ENCODE data around the gene APBB2.
"Not testable (repeated sequence)": the region's sequence is repeated elsewhere in the genome, so short reads cannot be mapped to it uniquely, and the experiment has no call there.

Gene APBB2

GRCh38 chr4:41155194-41155830 is 59.0 kb downstream of the APBB2 start:
- peak; percentile 93 for FAIRE-seq

DNA sequence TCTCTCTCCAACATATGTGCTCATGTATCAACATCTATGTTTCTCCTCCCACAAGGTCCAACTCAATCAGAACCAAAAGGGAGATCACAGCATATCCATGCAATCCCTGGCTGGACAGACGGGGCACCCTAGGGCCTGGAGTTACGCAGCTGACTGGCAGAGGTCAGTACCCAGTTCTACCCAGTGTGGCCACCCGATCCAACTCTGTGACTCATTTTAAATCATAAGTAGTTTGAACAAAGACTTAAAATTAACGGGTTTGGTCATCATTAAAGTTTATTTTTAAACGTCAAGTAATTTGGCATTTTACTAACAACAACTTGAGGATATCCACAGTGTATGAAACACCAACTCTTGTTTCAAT is 59.5 kb downstream of the APBB2 start:
- no peak for FAIRE-seq

DNA sequence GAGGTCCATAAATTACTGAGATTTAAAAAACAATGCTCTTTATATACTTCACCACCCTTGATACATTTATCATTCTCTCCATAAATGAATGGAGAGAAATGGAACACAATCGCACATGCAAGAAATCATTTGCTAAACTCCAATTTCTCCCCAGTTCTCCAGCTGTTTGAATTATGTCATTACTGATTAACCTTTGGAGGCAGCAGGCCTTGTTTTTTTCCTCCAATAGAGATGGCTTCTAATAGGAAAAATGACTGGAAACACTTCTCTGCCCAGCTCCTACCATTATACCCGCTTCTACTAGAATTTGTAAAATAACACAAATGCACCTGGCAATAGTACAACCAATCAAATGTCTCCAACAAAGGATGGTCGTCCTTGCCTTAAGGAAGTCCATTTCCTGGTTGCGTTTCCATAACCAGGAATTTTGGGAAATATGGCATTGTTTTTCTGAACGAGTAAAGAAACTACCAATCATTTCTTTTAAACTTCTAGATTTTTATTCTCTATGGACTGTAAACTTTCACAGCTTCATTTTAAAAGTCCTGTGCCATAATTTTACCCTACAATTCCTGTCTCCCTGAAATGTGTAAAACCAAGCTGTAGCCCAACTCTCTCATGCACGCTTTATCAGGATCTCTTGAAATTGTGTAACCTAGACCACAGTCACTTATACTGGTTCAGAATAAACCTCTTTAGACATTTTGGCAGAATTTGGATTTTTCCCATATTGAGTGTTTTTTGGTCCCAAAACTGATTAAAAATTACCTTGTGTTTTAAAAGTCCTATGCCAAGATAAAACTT is 60.1 kb downstream of the APBB2 start:
- no peak for FAIRE-seq

- no peak for FAIRE-seq
Measured at GRCh38 chr4:41150401-41150800, 63.9 kb downstream of the APBB2 start.

GRCh38 chr4:41149568-41149967 is 64.8 kb downstream of the APBB2 start:
- not testable (repeated sequence) for FAIRE-seq

DNA sequence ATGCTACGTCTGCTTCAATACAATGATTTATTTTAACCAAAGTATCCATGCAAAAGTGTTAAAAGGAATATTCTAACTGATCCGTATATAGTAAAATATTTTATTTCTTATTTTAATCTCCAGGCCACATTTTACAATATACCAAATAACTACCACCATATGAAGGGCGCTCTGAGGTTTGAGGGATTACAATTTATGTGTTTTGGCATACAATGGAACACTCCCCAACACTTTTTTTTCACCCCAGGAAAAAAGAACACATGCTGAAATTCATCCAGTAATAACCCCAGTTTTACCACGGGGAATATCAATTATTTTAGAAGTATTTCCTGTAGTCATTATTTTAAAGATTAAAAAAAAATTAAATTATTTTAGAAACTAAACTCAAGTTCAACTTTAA is 65.4 kb downstream of the APBB2 start:
- FAIRE-seq: peak; percentile 75

- FAIRE-seq: no peak
Measured at GRCh38 chr4:41148292-41148691, 66.0 kb downstream of the APBB2 start.

GRCh38 chr4:41147570-41147969 is 66.8 kb downstream of the APBB2 start:
- not testable (repeated sequence) for FAIRE-seq

DNA sequence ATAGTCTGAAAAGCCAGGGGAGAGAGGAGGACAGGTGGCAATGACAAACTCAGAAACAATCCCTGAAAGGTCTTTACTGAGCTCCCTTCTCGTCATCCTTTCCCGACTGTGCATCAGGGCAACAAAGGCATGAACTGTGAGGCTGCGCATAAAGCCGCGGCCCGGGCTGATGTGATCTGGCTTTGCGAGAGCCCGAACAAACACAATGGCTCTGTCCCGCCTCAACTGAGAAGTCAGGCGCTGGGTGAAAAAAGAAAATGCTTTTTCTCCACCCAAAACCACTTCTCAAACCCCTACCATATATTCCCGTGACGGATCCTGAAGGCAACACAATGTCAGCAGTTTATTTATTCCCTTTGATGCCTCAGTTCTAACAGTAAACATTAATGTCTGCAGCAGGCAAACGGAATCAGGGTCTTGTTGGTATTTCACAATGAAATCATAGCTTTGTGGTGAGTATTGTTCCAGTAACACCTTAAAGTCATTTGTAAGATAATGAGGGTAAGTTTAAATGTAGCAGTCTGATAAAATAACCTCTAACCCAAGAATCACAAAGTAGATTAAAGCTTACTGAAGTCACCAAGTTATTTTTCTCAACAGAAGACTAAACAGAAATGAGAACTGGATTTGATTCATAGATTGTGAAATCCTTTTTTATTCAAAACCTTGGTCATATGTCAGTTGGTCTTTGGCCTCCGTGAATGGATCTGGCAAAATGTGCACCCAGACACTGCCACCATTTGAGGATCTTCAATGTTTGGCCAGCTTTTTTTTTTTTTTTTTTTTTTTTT is 67.4 kb downstream of the APBB2 start:
- FAIRE-seq: peak; percentile 62

DNA sequence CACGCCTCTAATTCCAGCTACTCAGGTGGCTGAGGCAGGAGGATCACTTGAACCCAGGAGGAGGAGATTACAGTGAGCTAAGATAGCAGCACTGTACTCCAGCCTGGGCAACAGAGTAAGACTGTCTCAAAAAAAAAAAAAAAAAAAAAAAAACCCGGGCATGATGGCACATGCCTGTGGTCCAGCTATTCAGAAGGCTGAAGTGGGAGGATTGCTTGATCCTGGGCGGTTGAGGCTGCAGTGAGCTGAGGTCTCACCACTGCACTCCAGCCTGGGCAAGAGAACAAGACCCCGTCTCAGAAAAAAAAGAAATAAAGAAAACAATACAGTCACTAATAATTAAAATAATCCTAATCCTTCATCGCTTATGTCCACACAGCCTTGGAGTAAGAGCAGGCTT is 68.1 kb downstream of the APBB2 start:
- no peak for FAIRE-seq

- FAIRE-seq: no peak
Measured at GRCh38 chr4:41145571-41146078, 68.7 kb downstream of the APBB2 start.

GRCh38 chr4:41144812-41145211 is 69.5 kb downstream of the APBB2 start:
- FAIRE-seq: no peak

- FAIRE-seq: peak; percentile 18
Measured at GRCh38 chr4:41144040-41144379, 70.3 kb downstream of the APBB2 start.

DNA sequence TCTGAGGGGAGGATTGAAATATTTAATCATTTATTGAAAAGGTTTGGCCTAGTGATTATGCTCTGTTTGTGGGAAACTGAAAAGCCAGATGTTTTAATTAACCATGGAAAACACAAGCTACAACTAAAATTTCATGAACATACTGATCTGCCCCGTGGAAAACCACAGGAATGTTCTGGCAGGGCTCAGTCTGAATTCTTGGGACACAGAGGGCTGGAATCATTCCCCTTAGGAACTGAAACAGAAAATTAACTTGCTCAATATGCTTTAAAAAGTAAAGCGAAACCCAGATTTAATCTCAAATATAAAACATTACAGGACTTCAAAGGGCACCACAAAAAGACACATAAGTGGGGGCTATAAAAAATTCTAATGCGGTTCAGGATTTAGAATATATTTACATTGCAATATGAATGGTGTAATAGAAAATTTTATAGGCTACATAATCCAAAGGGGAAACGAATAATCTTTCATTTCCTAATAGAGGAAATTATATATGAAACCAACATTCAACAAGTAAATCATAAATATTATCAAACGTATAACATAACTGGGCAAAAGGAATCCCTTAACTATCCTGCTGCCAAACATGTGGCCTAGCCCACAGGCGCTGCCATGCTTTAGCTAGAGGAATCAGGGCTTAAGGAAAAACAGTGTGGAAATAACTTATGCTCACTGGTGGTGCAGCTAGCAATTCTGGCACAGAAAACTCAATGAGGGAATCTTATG is 70.9 kb downstream of the APBB2 start:
- FAIRE-seq: peak; percentile 98

- no peak for FAIRE-seq
Measured at GRCh38 chr4:41142376-41143310, 71.7 kb downstream of the APBB2 start.

GRCh38 chr4:41141900-41142299 is 72.4 kb downstream of the APBB2 start:
- no peak for FAIRE-seq

GRCh38 chr4:41140410-41140809 is 73.9 kb downstream of the APBB2 start:
- FAIRE-seq: no peak

- FAIRE-seq: no peak
Measured at GRCh38 chr4:41137879-41138278, 76.5 kb downstream of the APBB2 start.

- FAIRE-seq: no peak
Measured at GRCh38 chr4:41136456-41136855, 77.9 kb downstream of the APBB2 start.

- no peak for FAIRE-seq
Measured at GRCh38 chr4:41135801-41136200, 78.5 kb downstream of the APBB2 start.

DNA sequence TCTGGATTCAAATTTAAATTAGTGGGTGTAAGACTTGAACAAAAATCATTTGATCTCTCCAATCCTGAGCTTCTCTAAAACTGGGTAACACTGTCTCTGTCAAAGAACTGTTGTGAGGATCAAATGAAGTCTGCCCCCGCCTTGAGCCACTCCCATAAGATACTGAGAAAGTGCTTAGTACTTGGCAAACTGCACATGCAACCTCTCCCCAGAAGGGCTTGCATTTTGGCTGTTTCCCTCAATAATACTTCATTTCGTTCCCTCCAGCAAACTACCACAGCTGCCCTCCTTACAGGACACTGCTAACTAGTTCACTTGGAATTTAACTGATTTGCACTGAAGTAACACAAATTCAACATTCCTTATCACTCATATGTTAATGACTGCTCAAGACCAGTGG is 79.8 kb downstream of the APBB2 start:
- no peak for FAIRE-seq

Measured in endometrium (tissue), 2 donors.